Measurements from ENCODE around the gene MST1. TPM values are rescaled to one million over a fixed set of nuclear protein-coding genes. Genes with fewer than 3 reads are reported as not detected.
A peak's percentile ranks its signal among the peaks of the same experiment; 100 is the strongest.

Gene MST1
- total RNA-seq, 4 donors from 2014 or later = 12.9 to 24.7 (median 17.4) TPM

DNA sequence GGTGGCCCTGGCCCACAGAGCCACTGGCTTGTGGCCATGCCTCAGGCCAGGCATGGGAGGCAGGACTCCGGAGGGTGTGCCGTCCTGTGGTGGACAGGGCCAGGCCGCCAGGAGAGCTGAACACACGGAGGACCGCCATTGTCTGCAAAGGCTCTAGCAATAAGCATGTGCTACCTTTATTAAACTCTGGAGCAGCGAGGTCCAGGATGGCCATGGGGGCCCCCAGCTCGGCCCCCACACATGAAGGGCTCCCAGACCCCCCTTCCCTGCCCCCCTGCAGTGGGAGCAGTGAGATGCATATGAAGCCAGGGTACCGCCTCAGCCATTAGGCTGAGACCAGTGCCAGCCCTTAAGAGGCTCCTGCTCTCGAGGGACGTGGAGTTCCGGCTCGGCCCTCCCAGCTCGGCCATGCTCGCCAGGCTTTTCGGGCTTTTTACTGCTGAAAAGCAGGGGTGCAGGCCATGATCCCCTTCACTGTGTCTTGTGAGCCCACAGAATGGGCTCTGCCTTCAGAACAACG is 27.5 kb upstream of the MST1 start:
- DNase-seq (ENCODE audit: low spot score in 2 of 2) = peak in 1 of 2 donors; percentile 65
- no peak for TF ChIP-seq POLR2A (IDR thresholded peaks at IDR 0.05)
- intact Hi-C loops (cut with DNase I; ENCODE audit: low total_unique reads) = no loop called here
- H3K4me3 ChIP-seq (ENCODE audit: low read depth, poor library complexity, severe bottlenecking) = no peak overlapping the region
- 80 to 86% methylated on average over 7 to 15 of the region's 16 CpGs for WGBS, 2 donors

DNA sequence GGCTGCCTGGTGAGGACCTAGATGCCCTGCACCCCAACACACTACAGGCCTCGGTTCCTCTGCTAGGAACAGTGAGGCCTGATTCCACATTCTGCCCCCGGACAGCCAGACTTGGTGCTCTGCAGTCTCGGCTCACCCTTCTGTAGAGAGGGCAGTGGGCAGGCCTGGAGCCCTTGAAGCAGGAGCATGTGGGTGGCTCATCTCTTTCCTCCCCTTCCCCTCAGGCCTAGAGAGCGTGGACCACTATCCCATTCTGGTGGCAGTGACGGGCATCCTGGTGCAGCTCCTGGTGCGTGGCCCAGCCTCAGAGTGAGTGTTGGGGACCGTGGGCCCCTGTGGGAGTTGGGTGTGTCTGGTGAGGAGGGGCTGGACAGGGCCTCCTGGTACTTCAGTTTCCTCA is 26.9 kb upstream of the MST1 start:
- intact Hi-C loops (cut with DNase I; ENCODE audit: low total_unique reads) = no loop called here
- TF ChIP-seq POLR2A (IDR thresholded peaks at IDR 0.05) = no peak
- TF ChIP-seq, protein P1, sequence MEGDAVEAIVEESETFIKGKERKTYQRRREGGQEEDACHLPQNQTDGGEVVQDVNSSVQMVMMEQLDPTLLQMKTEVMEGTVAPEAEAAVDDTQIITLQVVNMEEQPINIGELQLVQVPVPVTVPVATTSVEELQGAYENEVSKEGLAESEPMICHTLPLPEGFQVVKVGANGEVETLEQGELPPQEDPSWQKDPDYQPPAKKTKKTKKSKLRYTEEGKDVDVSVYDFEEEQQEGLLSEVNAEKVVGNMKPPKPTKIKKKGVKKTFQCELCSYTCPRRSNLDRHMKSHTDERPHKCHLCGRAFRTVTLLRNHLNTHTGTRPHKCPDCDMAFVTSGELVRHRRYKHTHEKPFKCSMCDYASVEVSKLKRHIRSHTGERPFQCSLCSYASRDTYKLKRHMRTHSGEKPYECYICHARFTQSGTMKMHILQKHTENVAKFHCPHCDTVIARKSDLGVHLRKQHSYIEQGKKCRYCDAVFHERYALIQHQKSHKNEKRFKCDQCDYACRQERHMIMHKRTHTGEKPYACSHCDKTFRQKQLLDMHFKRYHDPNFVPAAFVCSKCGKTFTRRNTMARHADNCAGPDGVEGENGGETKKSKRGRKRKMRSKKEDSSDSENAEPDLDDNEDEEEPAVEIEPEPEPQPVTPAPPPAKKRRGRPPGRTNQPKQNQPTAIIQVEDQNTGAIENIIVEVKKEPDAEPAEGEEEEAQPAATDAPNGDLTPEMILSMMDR (IDR thresholded peaks at IDR 0.05) = no peak
- H3K4me3 ChIP-seq (ENCODE audit: low read depth, poor library complexity, severe bottlenecking) = no peak overlapping the region
- DNase-seq (ENCODE audit: low spot score in 2 of 2) = no peak
- 89 to 92% methylated on average over 6 to 7 of the region's 7 CpGs for WGBS, 2 donors

DNA sequence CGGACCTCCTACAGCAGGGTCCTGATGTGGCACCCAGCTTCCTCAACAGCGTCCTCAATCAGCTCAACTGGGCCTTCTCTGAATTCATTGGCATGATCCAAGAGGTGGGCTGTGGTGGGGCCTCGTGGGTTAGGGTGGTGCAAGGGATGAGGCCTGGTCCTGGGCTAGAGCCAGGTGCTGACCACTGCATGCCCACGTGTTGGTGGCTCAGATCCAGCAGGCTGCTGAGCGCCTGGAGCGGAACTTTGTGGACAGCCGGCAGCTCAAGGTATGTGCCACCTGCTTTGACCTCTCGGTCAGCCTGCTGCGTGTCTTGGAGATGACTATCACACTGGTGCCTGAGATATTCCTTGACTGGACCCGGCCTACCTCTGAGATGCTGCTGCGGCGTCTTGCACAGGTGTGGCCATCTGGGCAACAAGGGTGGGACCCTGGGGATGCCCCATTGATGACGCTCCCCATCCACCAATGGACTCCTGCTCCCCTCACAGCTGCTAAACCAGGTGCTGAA is 26.4 kb upstream of the MST1 start:
- TF ChIP-seq POLR2A (IDR thresholded peaks at IDR 0.05) = no peak
- TF ChIP-seq, protein P1 (IDR thresholded peaks at IDR 0.05) = no peak
- intact Hi-C loops (cut with DNase I; ENCODE audit: low total_unique reads) = no loop called here
- 92 to 93% methylated on average over 6 to 13 of the region's 13 CpGs for WGBS, 2 donors
- no peak for DNase-seq (ENCODE audit: low spot score in 2 of 2)
- H3K4me3 ChIP-seq (ENCODE audit: low read depth, poor library complexity, severe bottlenecking) = no peak overlapping the region

DNA sequence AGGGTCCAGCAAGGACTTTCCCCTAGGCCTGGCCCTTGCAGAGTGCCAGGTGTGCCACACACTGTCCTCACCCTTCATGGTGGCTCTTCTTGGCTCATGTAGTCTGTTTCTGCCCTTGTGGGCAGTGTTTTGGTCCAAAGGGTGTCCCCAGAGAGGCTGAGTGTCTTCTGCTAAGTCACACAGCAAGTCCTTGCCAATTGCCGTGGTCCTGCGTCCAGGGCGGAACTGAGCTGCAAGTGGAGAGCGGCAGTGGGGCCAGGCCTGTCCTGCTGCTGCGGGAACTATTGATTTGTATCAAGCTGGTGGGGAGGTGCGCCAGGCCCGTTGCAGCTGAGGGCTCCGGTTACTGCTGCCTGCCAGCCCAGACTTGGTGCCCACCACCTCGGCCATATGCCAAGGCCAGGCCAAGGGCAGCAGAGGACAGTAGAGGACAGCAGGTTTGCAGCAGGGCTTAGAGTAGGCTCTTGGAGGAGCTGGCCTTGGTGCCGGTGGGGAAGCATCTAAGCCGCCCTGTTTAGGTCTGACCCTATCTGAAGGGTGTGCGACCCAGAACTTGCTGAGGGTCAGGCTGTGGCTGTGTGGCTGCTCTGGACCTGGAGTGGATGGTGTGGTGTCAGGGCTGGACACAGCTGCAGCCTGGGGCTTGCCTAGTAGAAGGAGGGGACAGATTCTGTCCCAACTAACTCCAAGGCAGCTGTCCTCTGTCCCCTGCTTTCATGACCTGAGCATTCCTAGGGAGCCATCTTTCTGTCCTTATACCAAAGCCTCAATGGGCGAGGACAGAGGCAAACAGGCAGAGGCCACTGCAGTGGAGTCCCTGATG is 25.7 kb upstream of the MST1 start:
- 90 to 92% methylated on average over 12 to 13 of the region's 13 CpGs for WGBS, 2 donors
- intact Hi-C loops (cut with DNase I; ENCODE audit: low total_unique reads) = no loop called here
- DNase-seq (ENCODE audit: low spot score in 2 of 2) = no peak
- H3K4me3 ChIP-seq (ENCODE audit: low read depth, poor library complexity, severe bottlenecking) = no peak overlapping the region
- no peak for TF ChIP-seq POLR2A (IDR thresholded peaks at IDR 0.05)
- TF ChIP-seq, protein P1 (IDR thresholded peaks at IDR 0.05) = no peak

DNA sequence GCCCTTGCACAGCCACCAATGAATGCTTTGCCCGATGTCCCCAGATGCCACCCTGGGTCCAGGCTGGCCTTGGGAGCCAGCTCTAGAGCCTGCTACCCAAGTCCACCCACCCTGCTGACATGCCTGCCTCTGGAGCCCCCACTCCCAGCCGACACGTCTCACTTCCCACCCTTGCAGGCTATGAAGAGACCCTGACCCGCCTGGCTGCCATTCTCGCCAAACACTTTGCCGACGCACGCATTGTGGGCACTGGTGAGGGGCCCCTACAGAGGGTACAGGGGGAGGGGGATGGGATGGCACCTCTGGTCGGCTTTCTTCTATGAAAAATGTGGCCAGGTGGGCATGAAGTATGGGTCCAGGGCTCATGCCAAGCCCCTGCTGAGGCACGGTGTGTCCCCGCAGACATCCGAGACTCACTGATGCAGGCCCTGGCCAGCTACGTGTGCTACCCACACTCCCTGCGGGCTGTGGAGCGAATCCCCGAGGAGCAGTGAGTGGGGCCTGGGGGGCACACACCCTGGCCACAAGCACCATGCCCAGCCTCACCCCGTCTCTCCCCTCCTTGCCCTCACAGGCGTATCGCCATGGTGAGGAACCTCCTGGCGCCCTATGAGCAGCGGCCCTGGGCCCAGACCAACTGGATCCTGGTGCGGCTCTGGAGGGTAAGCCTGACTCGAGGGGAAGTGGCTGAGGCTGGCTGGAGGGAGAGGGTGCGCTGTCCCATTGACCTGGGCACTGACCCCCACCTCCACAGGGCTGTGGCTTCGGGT is 24.2 kb upstream of the MST1 start:
- no peak for DNase-seq (ENCODE audit: low spot score in 2 of 2)
- intact Hi-C loops (cut with DNase I; ENCODE audit: low total_unique reads) = no loop called here
- TF ChIP-seq, protein P1 (IDR thresholded peaks at IDR 0.05) = no peak
- TF ChIP-seq POLR2A (IDR thresholded peaks at IDR 0.05) = no peak
- H3K4me3 ChIP-seq (ENCODE audit: low read depth, poor library complexity, severe bottlenecking) = no peak overlapping the region
- 90 to 91% methylated on average over 21 to 23 of the region's 25 CpGs for WGBS, 2 donors
